Keratinocyte (primary cell): ENCODE data around the gene OPTC. TPM values are rescaled to one million over a fixed set of nuclear protein-coding genes. Genes with fewer than 3 reads are reported as not detected.

Source experiments
- DNase-seq: peaks from one replicate; pipeline ENCODE4 v3.0.0-alpha.2; 2011; ENCODE audit warnings: low read depth, missing footprints, low spot score
- FAIRE-seq: peaks from 2 replicates; lab custom pipeline; 2011; peaks lifted over from hg19 to GRCh38; lab: Jason Lieb, UNC
- H2AFZ ChIP-seq: 2 replicates; pipeline ENCODE4 v1.6.0; 2012; ENCODE audit warnings: low read length, control low read depth, inconsistent platforms; ENCODE audit not compliant: control insufficient read depth
- H3K27ac ChIP-seq: 2 replicates; pipeline ENCODE4 v1.5.1; 2011; ENCODE audit warnings: low read length; ENCODE audit not compliant: control insufficient read depth, insufficient read depth
- H3K27me3 ChIP-seq: 3 replicates; pipeline ENCODE4 v1.6.0; 2011; ENCODE audit warnings: low read length; ENCODE audit not compliant: control insufficient read depth, insufficient read depth; ENCODE audit errors: extremely low read depth
- H3K36me3 ChIP-seq, 2 experiments: 2 replicates in 1 of 2; 3 replicates in 1 of 2; pipeline ENCODE4 v1.5.1; 2011; ENCODE audit warnings: low read length in 2 of 2, mild to moderate bottlenecking in 1 of 2; ENCODE audit not compliant: control insufficient read depth in 2 of 2, insufficient read depth in 2 of 2; ENCODE audit errors: extremely low read depth in 1 of 2
- H3K4me1 ChIP-seq: 3 replicates; pipeline ENCODE4 v1.5.1; 2011; ENCODE audit warnings: low read length; ENCODE audit not compliant: control insufficient read depth, insufficient read depth; ENCODE audit errors: extremely low read depth
- H3K4me2 ChIP-seq: 3 replicates; pipeline ENCODE4 v1.6.0; 2011; ENCODE audit warnings: low read depth, low read length; ENCODE audit not compliant: control insufficient read depth, insufficient read depth; ENCODE audit errors: extremely low read depth
- H3K4me3 ChIP-seq, 3 experiments: fragments of 200-600 bp in 1 of 3; sonication (generic) in 1 of 3; 2 replicates in 2 of 3; 3 replicates in 1 of 3; pipeline ENCODE4 v1.5.1; 2011 to 2016; ENCODE audit warnings: low read length in 3 of 3, mild to moderate bottlenecking in 3 of 3, control low read depth in 2 of 3, inconsistent platforms in 1 of 3, low read depth in 1 of 3, mixed read lengths in 1 of 3, mixed run types in 1 of 3, moderate library complexity in 1 of 3; ENCODE audit not compliant: control insufficient read depth in 2 of 3, insufficient read depth in 2 of 3; ENCODE audit errors: extremely low read depth in 1 of 3
- H3K79me2 ChIP-seq: 2 replicates; pipeline ENCODE4 v1.6.0; 2012; ENCODE audit warnings: low read length; ENCODE audit not compliant: control insufficient read depth, insufficient read depth
- H3K9ac ChIP-seq: 3 replicates; pipeline ENCODE4 v1.6.0; 2011; ENCODE audit warnings: low read length; ENCODE audit not compliant: control insufficient read depth, insufficient read depth; ENCODE audit errors: extremely low read depth
- H3K9me1 ChIP-seq: 3 replicates; pipeline ENCODE4 v1.6.0; 2011; ENCODE audit warnings: low read length; ENCODE audit not compliant: control insufficient read depth, insufficient read depth; ENCODE audit errors: extremely low read depth
- H3K9me3 ChIP-seq: 2 replicates; pipeline ENCODE4 v1.5.1; 2012; ENCODE audit warnings: low read depth, low read length; ENCODE audit not compliant: control insufficient read depth
- H4K20me1 ChIP-seq: 3 replicates; pipeline ENCODE4 v1.6.0; 2011; ENCODE audit warnings: low read length; ENCODE audit not compliant: control insufficient read depth, insufficient read depth; ENCODE audit errors: extremely low read depth
- EZH2 ChIP-seq: IDR thresholded peaks from one replicate; pipeline ENCODE4 v1.6.1; 2012; ENCODE audit warnings: inconsistent platforms, mild to moderate bottlenecking, low read length, moderate library complexity
- dilution Hi-C: fragments of 300-500 bp; cut with MboI; formaldehyde crosslinking; loops from one replicate; pipeline ENCODE4 v1.7.0; 2020; ENCODE audit warnings: low sequenced_read_pairs; ENCODE audit not compliant: extremely low pct_ligation_motif_present
- polyA plus RNA-seq, 5 experiments: library from polyadenylated mRNA; depleted of rRNA in 3 of 5; stranded (reverse) in 3 of 5; stranded (forward) in 1 of 5; unstranded in 1 of 5; fragments of >200 nt; gene quantifications; 1 replicate in 1 of 5; 2 replicates in 3 of 5; 3 replicates in 1 of 5; pipeline versions ENCODE4 v1.2.1 to v1.2.3, GENCODE V29; 2011 to 2012; ENCODE audit warnings: missing spikeins in 2 of 5, low read depth in 1 of 5, low replicate concordance in 1 of 5
- TF ChIP-seq, protein P1 (sequence below), 3 experiments: IDR thresholded peaks in 1 of 3; conservative IDR thresholded peaks in 1 of 3; optimal IDR thresholded peaks in 1 of 3; 2 replicates in 2 of 3; 3 replicates in 1 of 3; pipeline versions ENCODE3 to v1.5.1; 2011; ENCODE audit warnings: low read length in 3 of 3, mild to moderate bottlenecking in 3 of 3, moderate library complexity in 2 of 3, control low read depth in 1 of 3, inconsistent platforms in 1 of 3; ENCODE audit not compliant: insufficient read depth in 2 of 3; ENCODE audit errors: extremely low read depth in 1 of 3

OPTC gene
- polyA plus RNA-seq, 1 donor (not counting 4 experiments of a cell fraction or from before 2014, with no cell fraction given) = not detected

DNA sequence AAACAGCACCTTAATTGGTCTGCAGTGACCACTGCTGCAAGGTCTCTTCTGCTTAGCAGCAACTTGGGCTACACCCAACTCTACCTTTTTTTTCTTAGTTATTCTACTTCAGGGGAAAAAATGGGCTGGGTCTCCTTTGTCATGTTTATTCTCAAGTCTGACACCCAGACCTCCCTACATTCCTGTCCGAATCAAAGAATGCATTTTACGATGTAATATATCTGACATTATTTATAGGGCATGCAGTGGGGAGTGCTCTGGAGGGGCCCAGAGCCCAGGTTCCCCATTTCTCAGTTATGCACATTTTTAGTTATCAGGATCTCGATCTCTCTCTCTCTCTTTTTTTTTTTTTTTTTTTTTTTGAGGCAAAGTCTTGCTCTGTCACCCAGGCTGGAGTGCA, 50.5 kb downstream of the OPTC start:
- Histone ChIP-seq H3K9me3 (no peaks in the 10 kb centered on the region), H3K4me3 (no peak overlapping the region), H3K36me3 (no peaks in the 10 kb centered on the region), H3K27ac (no peak overlapping the region), H3K4me1 (peaks cover 7% of the 10 kb centered on the region), H3K27me3 (no peaks in the 10 kb centered on the region), H3K4me2 (no peak overlapping the region), H3K9me1 (no peaks in the 10 kb centered on the region), H4K20me1 (no peaks in the 10 kb centered on the region), H3K9ac (no peak overlapping the region), H2AFZ (no peak overlapping the region), H3K79me2 (no peaks in the 10 kb centered on the region)
- FAIRE-seq (no peak), DNase-seq (no peak)
- TF ChIP-seq EZH2 = no peak
- TF ChIP-seq, protein P1, sequence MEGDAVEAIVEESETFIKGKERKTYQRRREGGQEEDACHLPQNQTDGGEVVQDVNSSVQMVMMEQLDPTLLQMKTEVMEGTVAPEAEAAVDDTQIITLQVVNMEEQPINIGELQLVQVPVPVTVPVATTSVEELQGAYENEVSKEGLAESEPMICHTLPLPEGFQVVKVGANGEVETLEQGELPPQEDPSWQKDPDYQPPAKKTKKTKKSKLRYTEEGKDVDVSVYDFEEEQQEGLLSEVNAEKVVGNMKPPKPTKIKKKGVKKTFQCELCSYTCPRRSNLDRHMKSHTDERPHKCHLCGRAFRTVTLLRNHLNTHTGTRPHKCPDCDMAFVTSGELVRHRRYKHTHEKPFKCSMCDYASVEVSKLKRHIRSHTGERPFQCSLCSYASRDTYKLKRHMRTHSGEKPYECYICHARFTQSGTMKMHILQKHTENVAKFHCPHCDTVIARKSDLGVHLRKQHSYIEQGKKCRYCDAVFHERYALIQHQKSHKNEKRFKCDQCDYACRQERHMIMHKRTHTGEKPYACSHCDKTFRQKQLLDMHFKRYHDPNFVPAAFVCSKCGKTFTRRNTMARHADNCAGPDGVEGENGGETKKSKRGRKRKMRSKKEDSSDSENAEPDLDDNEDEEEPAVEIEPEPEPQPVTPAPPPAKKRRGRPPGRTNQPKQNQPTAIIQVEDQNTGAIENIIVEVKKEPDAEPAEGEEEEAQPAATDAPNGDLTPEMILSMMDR (optimal IDR thresholded peaks at IDR 0.05 in 1 of 3, IDR thresholded peaks at IDR 0.05 in 1 of 3, conservative IDR thresholded peaks at IDR 0.05 in 1 of 3; ENCODE audit: extremely low read depth in 1 of 3, insufficient read depth in 2 of 3, low read length in 3 of 3) = no peak
- dilution Hi-C loops = no loop called here

DNA sequence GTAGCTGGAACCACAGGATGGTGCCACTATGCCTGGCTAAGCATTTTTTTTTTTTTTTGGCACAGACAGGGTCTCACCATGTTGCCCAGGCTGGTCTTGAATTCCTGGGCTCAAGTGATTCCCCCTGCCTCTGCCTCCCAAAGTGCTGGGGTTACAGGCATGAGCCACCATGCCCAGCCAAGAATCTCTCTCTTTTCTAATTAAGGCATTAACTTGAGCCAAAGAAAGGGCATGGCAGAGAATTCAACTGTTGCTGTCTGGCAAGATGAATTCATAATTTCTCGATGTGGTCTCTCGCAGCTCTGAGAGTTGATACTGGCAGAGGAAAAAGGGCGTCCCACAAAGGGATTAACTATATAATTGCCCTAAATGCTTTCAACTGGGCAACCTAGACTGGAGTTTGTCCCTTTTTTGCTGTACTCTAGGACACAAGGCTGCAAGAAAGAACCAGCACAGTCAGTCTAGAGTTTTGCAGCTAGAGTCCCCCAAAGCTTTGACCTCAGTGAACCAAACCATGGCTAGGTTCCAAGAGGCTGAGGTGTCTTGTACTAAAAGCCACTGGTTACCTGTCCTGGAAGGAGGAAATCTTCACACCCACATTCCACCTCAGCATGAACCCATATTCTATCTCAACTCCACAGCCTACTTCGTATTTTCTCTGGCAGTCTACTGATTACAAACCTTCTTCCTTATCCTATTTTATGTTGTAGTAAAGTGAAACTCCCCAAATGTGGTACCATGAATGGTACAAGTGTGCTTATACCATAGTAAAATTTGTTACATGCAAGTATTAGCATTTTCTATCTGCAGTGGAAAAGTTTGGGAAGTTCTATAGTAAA, 51.2 kb downstream of the OPTC start:
- H3K4me2 ChIP-seq = peak overlapping the region; percentile 33

More for the DNA sequence above, 51.2 kb downstream of the OPTC start:
- Histone ChIP-seq H3K4me1 (peaks cover 9% of the 10 kb centered on the region), H3K4me3 (no peak overlapping the region), H3K9ac (no peak overlapping the region), H3K27ac (no peak overlapping the region), H3K9me1 (no peaks in the 10 kb centered on the region), H3K27me3 (no peaks in the 10 kb centered on the region), H3K79me2 (no peaks in the 10 kb centered on the region), H4K20me1 (no peaks in the 10 kb centered on the region), H3K9me3 (no peaks in the 10 kb centered on the region), H3K36me3 (no peaks in the 10 kb centered on the region), H2AFZ (no peak overlapping the region)
- dilution Hi-C loops = loop anchor here (5.0 kb wide), 1 partner anchor 57 kb away; no protein-coding TSS in a partner anchor
- FAIRE-seq = no peak
- DNase-seq = no peak
- TF ChIP-seq EZH2 = no peak
- TF ChIP-seq, protein P1 (optimal IDR thresholded peaks at IDR 0.05 in 1 of 3, IDR thresholded peaks at IDR 0.05 in 1 of 3, conservative IDR thresholded peaks at IDR 0.05 in 1 of 3; ENCODE audit: extremely low read depth in 1 of 3, insufficient read depth in 2 of 3, low read length in 3 of 3) = no peak
